ENCODE measurements around the gene ITPR1. TPM values are rescaled to one million over a fixed set of nuclear protein-coding genes. Genes with fewer than 3 reads are reported as not detected.
A peak's percentile ranks its signal among the peaks of the same experiment; 100 is the strongest.

Gene ITPR1
- total and polyA plus RNA-seq, 3 experiments from 2014 or later, result 14.9 to 85.8 (median 82.6) TPM

GRCh38 chr3:4746241-4746958 lies 253.3 kb downstream of the ITPR1 start:
- POLR2A ChIA-PET, result no interaction called here
- no peaks in the 10 kb centered on the region for H3K27me3 ChIP-seq (ENCODE audit: insufficient read depth, low read length, poor library complexity, severe bottlenecking)
- H3K9me3 Mint-ChIP-seq, result no peaks in the 10 kb centered on the region
- DNase-seq, result no peak
- H3K36me3 ChIP-seq (ENCODE audit: insufficient read depth, low read length), result peaks cover 3% of the 10 kb centered on the region
- H3K36me3 Mint-ChIP-seq, result peaks cover 8 to 56% (median 12%) of the 10 kb centered on the region in 3 donors
- H3K4me3 Mint-ChIP-seq, result no peak overlapping the region
- H3K4me3 ChIP-seq (ENCODE audit: low read length), result no peak overlapping the region
- no peaks in the 10 kb centered on the region for H3K27me3 Mint-ChIP-seq
- peaks cover 23% of the 10 kb centered on the region for H3K4me1 ChIP-seq (ENCODE audit: insufficient read depth, low read length)
- CTCF ChIA-PET, result interaction anchor here (1.5 kb wide), 1 partner anchor 35 kb away, joined by 3 read pairs; no protein-coding TSS in a partner anchor
- no peaks in the 10 kb centered on the region for H3K9me3 ChIP-seq (ENCODE audit: low read length)
- H3K27ac ChIP-seq (ENCODE audit: low read depth, low read length), result no peak overlapping the region
- H3K4me1 Mint-ChIP-seq, result peaks cover 13 to 28% (median 24%) of the 10 kb centered on the region in 3 donors
- H3K27ac Mint-ChIP-seq, result peak overlapping the region in 2 of 8 donors; percentile 80 to 83

GRCh38 chr3:4748127-4748526 lies 255.0 kb downstream of the ITPR1 start:
- H3K27ac ChIP-seq (ENCODE audit: low read depth, low read length), result no peak overlapping the region
- Mint-ChIP-seq H3K27ac (peak overlapping the region in 5 of 8 donors; percentile 34 to 83 (median 76)), H3K4me3 (peak overlapping the region in 2 of 7 donors; percentile 7 to 23), H3K36me3 (peaks cover 8 to 59% (median 18%) of the 10 kb centered on the region in 3 donors), H3K27me3 (no peaks in the 10 kb centered on the region), H3K4me1 (peaks cover 12 to 20% (median 20%) of the 10 kb centered on the region in 3 donors), H3K9me3 (no peaks in the 10 kb centered on the region)
- H3K27me3 ChIP-seq (ENCODE audit: insufficient read depth, low read length, poor library complexity, severe bottlenecking), result no peaks in the 10 kb centered on the region
- peaks cover 18% of the 10 kb centered on the region for H3K4me1 ChIP-seq (ENCODE audit: insufficient read depth, low read length)
- H3K4me3 ChIP-seq (ENCODE audit: low read length), result no peak overlapping the region
- no peak for DNase-seq
- H3K9me3 ChIP-seq (ENCODE audit: low read length), result no peaks in the 10 kb centered on the region
- peaks cover 3% of the 10 kb centered on the region for H3K36me3 ChIP-seq (ENCODE audit: insufficient read depth, low read length)
- POLR2A ChIA-PET, result no interaction called here
- CTCF ChIA-PET, result no interaction called here

GRCh38 chr3:4748701-4749378 lies 255.7 kb downstream of the ITPR1 start:
- H3K4me3 ChIP-seq (ENCODE audit: low read length), result no peak overlapping the region
- Mint-ChIP-seq H3K4me3 (peak overlapping the region in 4 of 7 donors; percentile 7 to 45 (median 28)), H3K27ac (peak overlapping the region in 6 of 8 donors; percentile 33 to 83 (median 66)), H3K36me3 (peaks cover 8 to 61% (median 18%) of the 10 kb centered on the region in 3 donors), H3K4me1 (peaks cover 12 to 20% (median 20%) of the 10 kb centered on the region in 3 donors), H3K27me3 (no peaks in the 10 kb centered on the region), H3K9me3 (no peaks in the 10 kb centered on the region)
- no peak for DNase-seq
- H3K27ac ChIP-seq (ENCODE audit: low read depth, low read length), result no peak overlapping the region
- peaks cover 18% of the 10 kb centered on the region for H3K4me1 ChIP-seq (ENCODE audit: insufficient read depth, low read length)
- POLR2A ChIA-PET, result no interaction called here
- H3K27me3 ChIP-seq (ENCODE audit: insufficient read depth, low read length, poor library complexity, severe bottlenecking), result no peaks in the 10 kb centered on the region
- CTCF ChIA-PET, result no interaction called here
- no peaks in the 10 kb centered on the region for H3K9me3 ChIP-seq (ENCODE audit: low read length)
- peaks cover 3% of the 10 kb centered on the region for H3K36me3 ChIP-seq (ENCODE audit: insufficient read depth, low read length)

GRCh38 chr3:4749567-4750002 lies 256.4 kb downstream of the ITPR1 start:
- no peak for DNase-seq
- ChIA-PET CTCF (no interaction called here), POLR2A (no interaction called here)
- Mint-ChIP-seq H3K4me1 (peaks cover 12 to 20% (median 20%) of the 10 kb centered on the region in 3 donors), H3K4me3 (peak overlapping the region in 1 of 7 donors; percentile 32), H3K27ac (peak overlapping the region in 1 of 8 donors; percentile 56), H3K36me3 (peaks cover 8 to 64% (median 18%) of the 10 kb centered on the region in 3 donors), H3K27me3 (no peaks in the 10 kb centered on the region), H3K9me3 (no peaks in the 10 kb centered on the region)
- no peak overlapping the region for H3K4me3 ChIP-seq (ENCODE audit: low read length)
- peaks cover 3% of the 10 kb centered on the region for H3K36me3 ChIP-seq (ENCODE audit: insufficient read depth, low read length)
- peaks cover 18% of the 10 kb centered on the region for H3K4me1 ChIP-seq (ENCODE audit: insufficient read depth, low read length)
- H3K9me3 ChIP-seq (ENCODE audit: low read length), result no peaks in the 10 kb centered on the region
- no peaks in the 10 kb centered on the region for H3K27me3 ChIP-seq (ENCODE audit: insufficient read depth, low read length, poor library complexity, severe bottlenecking)
- H3K27ac ChIP-seq (ENCODE audit: low read depth, low read length), result no peak overlapping the region

- peaks cover 12 to 20% (median 20%) of the 10 kb centered on the region in 3 donors for H3K4me1 Mint-ChIP-seq
- ChIA-PET CTCF (interaction anchor here (0.7 kb wide), 1 partner anchor 31 kb away, joined by 3 read pairs; no protein-coding TSS in a partner anchor), POLR2A (no interaction called here)
- Histone ChIP-seq H3K4me3 (ENCODE audit: low read length) (no peak overlapping the region), H3K27me3 (ENCODE audit: insufficient read depth, low read length, poor library complexity, severe bottlenecking) (no peaks in the 10 kb centered on the region), H3K36me3 (ENCODE audit: insufficient read depth, low read length) (peaks cover 3% of the 10 kb centered on the region), H3K4me1 (ENCODE audit: insufficient read depth, low read length) (peaks cover 18% of the 10 kb centered on the region), H3K27ac (ENCODE audit: low read depth, low read length) (no peak overlapping the region), H3K9me3 (ENCODE audit: low read length) (no peaks in the 10 kb centered on the region)
- no peaks in the 10 kb centered on the region for H3K27me3 Mint-ChIP-seq
- peak overlapping the region in 1 of 8 donors; percentile 66 for H3K27ac Mint-ChIP-seq
- no peak overlapping the region for H3K4me3 Mint-ChIP-seq
- H3K36me3 Mint-ChIP-seq, result peaks cover 8 to 64% (median 18%) of the 10 kb centered on the region in 3 donors
- DNase-seq, result no peak
- H3K9me3 Mint-ChIP-seq, result no peaks in the 10 kb centered on the region
Observed at GRCh38 chr3:4750306-4750968, 257.3 kb downstream of the ITPR1 start.

- Mint-ChIP-seq H3K9me3 (no peaks in the 10 kb centered on the region), H3K4me3 (no peak overlapping the region), H3K27ac (peak overlapping the region in 3 of 8 donors; percentile 26 to 74 (median 66)), H3K36me3 (peaks cover 8 to 64% (median 22%) of the 10 kb centered on the region in 3 donors), H3K4me1 (peaks cover 12 to 20% (median 20%) of the 10 kb centered on the region in 3 donors), H3K27me3 (no peaks in the 10 kb centered on the region)
- no peak overlapping the region for H3K4me3 ChIP-seq (ENCODE audit: low read length)
- peaks cover 18% of the 10 kb centered on the region for H3K4me1 ChIP-seq (ENCODE audit: insufficient read depth, low read length)
- CTCF ChIA-PET, result interaction anchor here (0.7 kb wide), 1 partner anchor 32 kb away, joined by 3 read pairs; no protein-coding TSS in a partner anchor
- POLR2A ChIA-PET, result no interaction called here
- no peak for DNase-seq
- H3K27me3 ChIP-seq (ENCODE audit: insufficient read depth, low read length, poor library complexity, severe bottlenecking), result no peaks in the 10 kb centered on the region
- H3K36me3 ChIP-seq (ENCODE audit: insufficient read depth, low read length), result peaks cover 3% of the 10 kb centered on the region
- H3K9me3 ChIP-seq (ENCODE audit: low read length), result no peaks in the 10 kb centered on the region
- H3K27ac ChIP-seq (ENCODE audit: low read depth, low read length), result no peak overlapping the region
Observed at GRCh38 chr3:4751029-4751501, 257.9 kb downstream of the ITPR1 start.

- H3K27me3 ChIP-seq (ENCODE audit: insufficient read depth, low read length, poor library complexity, severe bottlenecking), result no peaks in the 10 kb centered on the region
- Mint-ChIP-seq H3K36me3 (peaks cover 6 to 64% (median 24%) of the 10 kb centered on the region in 3 donors), H3K4me3 (no peak overlapping the region), H3K27ac (peak overlapping the region in 1 of 8 donors; percentile 17), H3K9me3 (no peaks in the 10 kb centered on the region), H3K4me1 (peaks cover 11 to 20% (median 20%) of the 10 kb centered on the region in 3 donors), H3K27me3 (no peaks in the 10 kb centered on the region)
- peaks cover 3% of the 10 kb centered on the region for H3K36me3 ChIP-seq (ENCODE audit: insufficient read depth, low read length)
- no peak overlapping the region for H3K4me3 ChIP-seq (ENCODE audit: low read length)
- CTCF ChIA-PET, result no interaction called here
- POLR2A ChIA-PET, result no interaction called here
- no peak overlapping the region for H3K27ac ChIP-seq (ENCODE audit: low read depth, low read length)
- H3K4me1 ChIP-seq (ENCODE audit: insufficient read depth, low read length), result peaks cover 18% of the 10 kb centered on the region
- DNase-seq, result no peak
- no peaks in the 10 kb centered on the region for H3K9me3 ChIP-seq (ENCODE audit: low read length)
Observed at GRCh38 chr3:4751502-4752101, 258.5 kb downstream of the ITPR1 start.

All from CD8-positive, alpha-beta memory T cell (primary cell).